Stimulated activated CD4-positive, alpha-beta T cell treated with anti-CD3 and anti-CD28 coated beads, Interleukin-2, amount 100 ng/mL, for 24 hours (primary cell): Measurements from ENCODE around the gene MEP1A.
"Not testable (repeated sequence)": the region's sequence is repeated elsewhere in the genome, so short reads cannot be mapped to it uniquely, and the experiment has no call there.

ENCODE experiments used
- DNase-seq, 2 donors: peaks; one replicate each; pipeline ENCODE4 v3.0.0-alpha.2; 2020

MEP1A gene

GRCh38 chr6:46838033-46838432, 44.8 kb downstream of the MEP1A start:
- DNase-seq = no peak

- DNase-seq = not testable (repeated sequence)
These were observed 49.2 kb downstream of the MEP1A start for GRCh38 chr6:46842252-46842846.

- no peak for DNase-seq
These were observed 51.9 kb downstream of the MEP1A start for GRCh38 chr6:46845126-46845525.

- peak; percentile 61 to 78 for DNase-seq
These were observed 55.6 kb downstream of the MEP1A start for GRCh38 chr6:46848684-46849360.

- no peak for DNase-seq
These were observed 56.1 kb downstream of the MEP1A start for GRCh38 chr6:46849361-46849690.

GRCh38 chr6:46850792-46851191, 57.6 kb downstream of the MEP1A start:
- no peak for DNase-seq

GRCh38 chr6:46851576-46851975, 58.4 kb downstream of the MEP1A start:
- DNase-seq = not testable (repeated sequence)

GRCh38 chr6:46855966-46856365, 62.8 kb downstream of the MEP1A start:
- peak; percentile 36 to 47 for DNase-seq

- no peak for DNase-seq
These were observed 69.2 kb downstream of the MEP1A start for GRCh38 chr6:46862381-46862780.

- DNase-seq = no peak
These were observed 70.6 kb downstream of the MEP1A start for GRCh38 chr6:46863791-46864190.

GRCh38 chr6:46865221-46865620, 72.0 kb downstream of the MEP1A start:
- DNase-seq = no peak

GRCh38 chr6:46867411-46867810, 74.2 kb downstream of the MEP1A start:
- DNase-seq = no peak

GRCh38 chr6:46876126-46876525, 82.9 kb downstream of the MEP1A start:
- DNase-seq = no peak

- DNase-seq = no peak
These were observed 85.8 kb downstream of the MEP1A start for GRCh38 chr6:46879003-46879402.

- DNase-seq = no peak
These were observed 89.5 kb downstream of the MEP1A start for GRCh38 chr6:46882645-46883044.

- no peak for DNase-seq
These were observed 94.8 kb downstream of the MEP1A start for GRCh38 chr6:46888031-46888430.

- no peak for DNase-seq
These were observed 95.4 kb downstream of the MEP1A start for GRCh38 chr6:46888578-46888977.
